CD8-positive, alpha-beta memory T cell (primary cell): ENCODE data around the gene DNER. TPM values are rescaled to one million over a fixed set of nuclear protein-coding genes. Genes with fewer than 3 reads are reported as not detected.

Experiments
- CTCF ChIA-PET: fragments of 350-600 bp; sonication (Branson Sonifier 250); formaldehyde crosslinking; loops from one replicate; lab custom pipeline; 2021; ENCODE audit warnings: antibody characterized with exemption; lab: Charles Lee
- POLR2A ChIA-PET: fragments of 350-600 bp; sonication (Branson Sonifier 250); formaldehyde crosslinking; loops from one replicate; lab custom pipeline; 2021; ENCODE audit warnings: antibody characterized with exemption; lab: Charles Lee
- DNase-seq, 5 donors: peaks; one replicate each; pipeline versions ENCODE4 v3.0.0 to v3.0.0-alpha.2; 2020 to 2022; ENCODE audit warnings: mixed read lengths in 1 of 5
- H3K27ac ChIP-seq: one replicate; pipeline ENCODE4 v1.7.0; 2013; ENCODE audit warnings: low read depth, mild to moderate bottlenecking, low read length, moderate library complexity
- H3K27me3 ChIP-seq: 2 replicates; pipeline ENCODE4 v1.7.0; 2013; ENCODE audit warnings: low read length, mild to moderate bottlenecking; ENCODE audit not compliant: insufficient read depth, poor library complexity, severe bottlenecking
- H3K36me3 ChIP-seq: 2 replicates; pipeline ENCODE4 v1.7.0; 2013; ENCODE audit warnings: mild to moderate bottlenecking, low read length, moderate library complexity; ENCODE audit not compliant: insufficient read depth
- H3K4me1 ChIP-seq: 2 replicates; pipeline ENCODE4 v1.7.0; 2013; ENCODE audit warnings: mild to moderate bottlenecking, low read length, moderate library complexity; ENCODE audit not compliant: insufficient read depth
- H3K4me3 ChIP-seq: 2 replicates; pipeline ENCODE4 v1.7.0; 2013; ENCODE audit warnings: mild to moderate bottlenecking, low read length
- H3K9me3 ChIP-seq: 2 replicates; pipeline ENCODE4 v1.7.0; 2013; ENCODE audit warnings: mild to moderate bottlenecking, low read length
- H3K27ac Mint-ChIP-seq, 8 donors: one replicate each; pipeline ENCODE4 v1.8.0; 2020 to 2021; ENCODE audit warnings: mixed read lengths in 8 of 8, mild to moderate bottlenecking in 6 of 8, inconsistent platforms in 3 of 8, moderate library complexity in 3 of 8
- H3K27me3 Mint-ChIP-seq, 2 donors: one replicate each; pipeline ENCODE4 v1.8.0; 2020 to 2021; ENCODE audit warnings: mixed read lengths in 2 of 2, mild to moderate bottlenecking in 1 of 2, moderate library complexity in 1 of 2
- H3K36me3 Mint-ChIP-seq, 3 donors: one replicate each; pipeline ENCODE4 v1.8.0; 2020 to 2021; ENCODE audit warnings: mixed read lengths in 3 of 3, inconsistent platforms in 1 of 3, mild to moderate bottlenecking in 1 of 3
- H3K4me1 Mint-ChIP-seq, 3 donors: one replicate each; pipeline ENCODE4 v1.8.0; 2020 to 2021; ENCODE audit warnings: mixed read lengths in 3 of 3, inconsistent platforms in 1 of 3, mild to moderate bottlenecking in 1 of 3
- H3K4me3 Mint-ChIP-seq, 7 donors: one replicate each; pipeline ENCODE4 v1.8.0; 2020 to 2021; ENCODE audit warnings: mixed read lengths in 7 of 7, mild to moderate bottlenecking in 6 of 7, moderate library complexity in 4 of 7, inconsistent platforms in 2 of 7
- H3K9me3 Mint-ChIP-seq, 5 donors: one replicate each; pipeline ENCODE4 v1.8.0; 2020 to 2022; ENCODE audit warnings: mixed read lengths in 5 of 5, mild to moderate bottlenecking in 3 of 5, moderate library complexity in 2 of 5, inconsistent platforms in 1 of 5
- polyA plus RNA-seq: library from polyadenylated mRNA; unstranded; fragments of 300-500 nt; fragmentation: Illumina TruSeq; gene quantifications from one replicate; pipeline ENCODE4 v1.2.3, GENCODE V29; 2021
- total RNA-seq, 2 experiments: library from RNA; stranded (reverse); gene quantifications; one replicate each; pipeline ENCODE4 v1.2.3, GENCODE V29; 2021

Gene DNER
- total and polyA plus RNA-seq, 3 experiments from 2014 or later: not detected

- Mint-ChIP-seq H3K9me3 (no peaks in the 10 kb centered on the region), H3K27ac (peak overlapping the region in 1 of 8 donors; percentile 80), H3K4me1 (no peaks in the 10 kb centered on the region), H3K4me3 (no peak overlapping the region), H3K27me3 (peaks cover 8 to 24% of the 10 kb centered on the region in 2 donors), H3K36me3 (no peaks in the 10 kb centered on the region)
- no peaks in the 10 kb centered on the region for H3K27me3 ChIP-seq
- POLR2A ChIA-PET: no interaction called here
- H3K9me3 ChIP-seq: no peaks in the 10 kb centered on the region
- H3K4me1 ChIP-seq: no peaks in the 10 kb centered on the region
- no peak overlapping the region for H3K4me3 ChIP-seq
- CTCF ChIA-PET: no interaction called here
- H3K27ac ChIP-seq: no peak overlapping the region
- H3K36me3 ChIP-seq: no peaks in the 10 kb centered on the region
- DNase-seq: no peak
These were observed 72.7 kb downstream of the DNER start for GRCh38 chr2:229641676-229642075.

- Mint-ChIP-seq H3K27ac (no peak overlapping the region), H3K36me3 (no peaks in the 10 kb centered on the region), H3K4me1 (no peaks in the 10 kb centered on the region), H3K27me3 (peaks cover 8 to 31% of the 10 kb centered on the region in 2 donors), H3K9me3 (no peaks in the 10 kb centered on the region), H3K4me3 (no peak overlapping the region)
- ChIA-PET POLR2A (no interaction called here), CTCF (interaction anchor here (0.6 kb wide), 1 partner anchor 44 kb away, joined by 3 read pairs; no protein-coding TSS in a partner anchor)
- H3K36me3 ChIP-seq: no peaks in the 10 kb centered on the region
- no peak overlapping the region for H3K27ac ChIP-seq
- no peaks in the 10 kb centered on the region for H3K9me3 ChIP-seq
- no peak for DNase-seq
- no peaks in the 10 kb centered on the region for H3K27me3 ChIP-seq
- H3K4me3 ChIP-seq: no peak overlapping the region
- no peaks in the 10 kb centered on the region for H3K4me1 ChIP-seq
These were observed 73.7 kb downstream of the DNER start for GRCh38 chr2:229640636-229641035.

- Mint-ChIP-seq H3K36me3 (no peaks in the 10 kb centered on the region), H3K27ac (peak overlapping the region in 1 of 8 donors; percentile 32), H3K27me3 (peaks cover 6 to 44% of the 10 kb centered on the region in 2 donors), H3K9me3 (no peaks in the 10 kb centered on the region), H3K4me3 (no peak overlapping the region), H3K4me1 (no peaks in the 10 kb centered on the region)
- no peaks in the 10 kb centered on the region for H3K27me3 ChIP-seq
- ChIA-PET POLR2A (no interaction called here), CTCF (interaction anchor here (0.8 kb wide), 1 partner anchor 10 kb away, joined by 3 read pairs; no protein-coding TSS in a partner anchor)
- no peak overlapping the region for H3K4me3 ChIP-seq
- DNase-seq: no peak
- no peaks in the 10 kb centered on the region for H3K4me1 ChIP-seq
- no peaks in the 10 kb centered on the region for H3K9me3 ChIP-seq
- no peaks in the 10 kb centered on the region for H3K36me3 ChIP-seq
- H3K27ac ChIP-seq: no peak overlapping the region
These were observed 77.8 kb downstream of the DNER start for GRCh38 chr2:229636571-229636970.

GRCh38 chr2:229635371-229635680 lies 79.0 kb downstream of the DNER start:
- DNase-seq: no peak
- H3K4me1 ChIP-seq: no peaks in the 10 kb centered on the region
- H3K4me3 ChIP-seq: no peak overlapping the region
- H3K9me3 ChIP-seq: no peaks in the 10 kb centered on the region
- H3K27me3 ChIP-seq: no peaks in the 10 kb centered on the region
- POLR2A ChIA-PET: no interaction called here
- no peaks in the 10 kb centered on the region for H3K36me3 Mint-ChIP-seq
- no peaks in the 10 kb centered on the region for H3K4me1 Mint-ChIP-seq
- H3K27me3 Mint-ChIP-seq: peaks cover 6 to 43% of the 10 kb centered on the region in 2 donors
- H3K36me3 ChIP-seq: no peaks in the 10 kb centered on the region
- CTCF ChIA-PET: no interaction called here
- no peak overlapping the region for H3K27ac Mint-ChIP-seq
- no peaks in the 10 kb centered on the region for H3K9me3 Mint-ChIP-seq
- H3K27ac ChIP-seq: no peak overlapping the region
- no peak overlapping the region for H3K4me3 Mint-ChIP-seq

- no peaks in the 10 kb centered on the region for H3K4me1 ChIP-seq
- no peak overlapping the region for H3K4me3 Mint-ChIP-seq
- no peak overlapping the region for H3K27ac ChIP-seq
- no peaks in the 10 kb centered on the region for H3K27me3 ChIP-seq
- ChIA-PET CTCF (no interaction called here), POLR2A (no interaction called here)
- DNase-seq: no peak
- no peaks in the 10 kb centered on the region for H3K9me3 Mint-ChIP-seq
- no peak overlapping the region for H3K27ac Mint-ChIP-seq
- no peaks in the 10 kb centered on the region for H3K4me1 Mint-ChIP-seq
- H3K27me3 Mint-ChIP-seq: peaks cover 6 to 43% of the 10 kb centered on the region in 2 donors
- no peaks in the 10 kb centered on the region for H3K36me3 Mint-ChIP-seq
- H3K36me3 ChIP-seq: no peaks in the 10 kb centered on the region
- H3K9me3 ChIP-seq: no peaks in the 10 kb centered on the region
- H3K4me3 ChIP-seq: no peak overlapping the region
These were observed 79.6 kb downstream of the DNER start for GRCh38 chr2:229634601-229635370.

- no peaks in the 10 kb centered on the region for H3K9me3 ChIP-seq
- no peak overlapping the region for H3K27ac ChIP-seq
- Mint-ChIP-seq H3K4me1 (no peaks in the 10 kb centered on the region), H3K36me3 (no peaks in the 10 kb centered on the region), H3K4me3 (no peak overlapping the region), H3K9me3 (no peaks in the 10 kb centered on the region), H3K27ac (peak overlapping the region in 1 of 8 donors; percentile 31), H3K27me3 (peaks cover 6 to 50% of the 10 kb centered on the region in 2 donors)
- no peaks in the 10 kb centered on the region for H3K36me3 ChIP-seq
- H3K27me3 ChIP-seq: no peaks in the 10 kb centered on the region
- CTCF ChIA-PET: no interaction called here
- POLR2A ChIA-PET: no interaction called here
- no peak overlapping the region for H3K4me3 ChIP-seq
- DNase-seq: no peak
- H3K4me1 ChIP-seq: no peaks in the 10 kb centered on the region
These were observed 80.8 kb downstream of the DNER start for GRCh38 chr2:229633556-229633955.

GRCh38 chr2:229629039-229629438 lies 85.3 kb downstream of the DNER start:
- no peaks in the 10 kb centered on the region for H3K4me1 Mint-ChIP-seq
- H3K4me3 ChIP-seq: no peak overlapping the region
- H3K4me3 Mint-ChIP-seq: no peak overlapping the region
- H3K27me3 Mint-ChIP-seq: peaks cover 5 to 36% of the 10 kb centered on the region in 2 donors
- no peaks in the 10 kb centered on the region for H3K36me3 Mint-ChIP-seq
- H3K27ac Mint-ChIP-seq: no peak overlapping the region
- no peaks in the 10 kb centered on the region for H3K4me1 ChIP-seq
- H3K9me3 Mint-ChIP-seq: no peaks in the 10 kb centered on the region
- DNase-seq: no peak
- CTCF ChIA-PET: no interaction called here
- H3K9me3 ChIP-seq: no peaks in the 10 kb centered on the region
- H3K27me3 ChIP-seq: no peaks in the 10 kb centered on the region
- H3K27ac ChIP-seq: no peak overlapping the region
- POLR2A ChIA-PET: no interaction called here
- no peaks in the 10 kb centered on the region for H3K36me3 ChIP-seq

GRCh38 chr2:229627728-229628127 lies 86.6 kb downstream of the DNER start:
- Mint-ChIP-seq H3K9me3 (no peaks in the 10 kb centered on the region), H3K27ac (peak overlapping the region in 1 of 8 donors; percentile 24), H3K27me3 (peaks cover 10 to 38% of the 10 kb centered on the region in 2 donors), H3K4me1 (no peaks in the 10 kb centered on the region), H3K4me3 (no peak overlapping the region), H3K36me3 (no peaks in the 10 kb centered on the region)
- H3K27ac ChIP-seq: no peak overlapping the region
- no peaks in the 10 kb centered on the region for H3K4me1 ChIP-seq
- no peaks in the 10 kb centered on the region for H3K27me3 ChIP-seq
- DNase-seq: no peak
- H3K36me3 ChIP-seq: no peaks in the 10 kb centered on the region
- no peak overlapping the region for H3K4me3 ChIP-seq
- POLR2A ChIA-PET: no interaction called here
- CTCF ChIA-PET: no interaction called here
- H3K9me3 ChIP-seq: no peaks in the 10 kb centered on the region
